ENCODE results near the gene CCDC110.

Gene CCDC110

GRCh38 chr4:185472103-185472542 is 590 bp upstream of the CCDC110 start:
- DNase-seq = no peak

GRCh38 chr4:185470501-185471195 is 885 bp downstream of the CCDC110 start:
- peak in 42 of 56 donors; percentile 7 to 74 (median 48) for DNase-seq

GRCh38 chr4:185469580-185470154 is 1.9 kb downstream of the CCDC110 start:
- no peak for DNase-seq

GRCh38 chr4:185468999-185469398 is 2.5 kb downstream of the CCDC110 start:
- no peak for DNase-seq

- DNase-seq = no peak
These were observed 3.5 kb downstream of the CCDC110 start for GRCh38 chr4:185467991-185468390.

- DNase-seq = no peak
These were observed 4.4 kb downstream of the CCDC110 start for GRCh38 chr4:185467101-185467500.

GRCh38 chr4:185465707-185466106 is 5.8 kb downstream of the CCDC110 start:
- no peak for DNase-seq

- DNase-seq = no peak
These were observed 6.6 kb downstream of the CCDC110 start for GRCh38 chr4:185464887-185465286.

- DNase-seq = no peak
These were observed 7.3 kb downstream of the CCDC110 start for GRCh38 chr4:185464183-185464582.

- DNase-seq = no peak
These were observed 8.0 kb downstream of the CCDC110 start for GRCh38 chr4:185463541-185463940.

GRCh38 chr4:185461565-185461964 is 10.0 kb downstream of the CCDC110 start:
- no peak for DNase-seq

- DNase-seq = no peak
These were observed 14.4 kb downstream of the CCDC110 start for GRCh38 chr4:185457136-185457535.

GRCh38 chr4:185456131-185456530 is 15.4 kb downstream of the CCDC110 start:
- DNase-seq = no peak

- DNase-seq = no peak
These were observed 26.3 kb downstream of the CCDC110 start for GRCh38 chr4:185445209-185445608.

GRCh38 chr4:185441479-185441878 is 30.1 kb downstream of the CCDC110 start:
- DNase-seq = no peak

GRCh38 chr4:185437809-185438208 is 33.7 kb downstream of the CCDC110 start:
- DNase-seq = no peak

GRCh38 chr4:185435466-185435865 is 36.1 kb downstream of the CCDC110 start:
- DNase-seq = no peak

GRCh38 chr4:185429660-185430059 is 41.9 kb downstream of the CCDC110 start:
- DNase-seq = no peak

GRCh38 chr4:185426960-185427688 is 44.4 kb downstream of the CCDC110 start:
- no peak for DNase-seq

GRCh38 chr4:185425647-185426352 is 45.7 kb downstream of the CCDC110 start, which contains the start of gene UFSP2:
Gene UFSP2 (minus strand): TSS chr4:185425964. CDS start chr4:185425868, 96 bp downstream.
- DNase-seq = peak; percentile 41 to 95 (median 84)

GRCh38 chr4:185424905-185425646 is 46.5 kb downstream of the CCDC110 start:
- peak in 8 of 56 donors; percentile 29 to 57 (median 37) for DNase-seq
